DND-41 (cell line): ENCODE results near the gene PDZRN3.

Experiments
- ATAC-seq: fragments of 200-7000 bp; cut with Tn5 transposase; 3 replicates; pipeline ENCODE4 v1.9.1; 2021; ENCODE audit warnings: low read depth; ENCODE audit not compliant: insufficient read depth
- DNase-seq: peaks from one replicate; pipeline ENCODE4 v3.0.0-alpha.2; 2020
- H2AFZ ChIP-seq: 2 replicates; pipeline ENCODE4 v1.6.0; 2012; ENCODE audit warnings: low read depth, low read length
- H3K27ac ChIP-seq: 2 replicates; pipeline ENCODE4 v1.5.1; 2012; ENCODE audit warnings: low read length, inconsistent platforms
- H3K27me3 ChIP-seq: fragments of 200-600 bp; sonication (generic); 2 replicates; pipeline ENCODE4 v1.6.0; 2012; ENCODE audit warnings: low read length, mild to moderate bottlenecking, inconsistent platforms; ENCODE audit not compliant: insufficient read depth, poor library complexity
- H3K36me3 ChIP-seq: 2 replicates; pipeline ENCODE4 v1.5.1; 2012; ENCODE audit warnings: low read length, inconsistent platforms; ENCODE audit not compliant: insufficient read depth
- H3K4me1 ChIP-seq: 2 replicates; pipeline ENCODE4 v1.5.1; 2012; ENCODE audit warnings: mild to moderate bottlenecking, low read length; ENCODE audit not compliant: insufficient read depth
- H3K4me2 ChIP-seq: 2 replicates; pipeline ENCODE4 v1.6.0; 2012; ENCODE audit warnings: mild to moderate bottlenecking, moderate library complexity, low read length, inconsistent platforms; ENCODE audit not compliant: insufficient read depth
- H3K4me3 ChIP-seq, 2 experiments: fragments of 200-600 bp in 1 of 2; shearing (Covaris generic) in 1 of 2; 2 replicates each; pipeline ENCODE4 v1.5.1; 2012 to 2016; ENCODE audit warnings: inconsistent platforms in 2 of 2, low read length in 2 of 2, mild to moderate bottlenecking in 2 of 2, low read depth in 1 of 2, moderate library complexity in 1 of 2
- H3K79me2 ChIP-seq: 2 replicates; pipeline ENCODE4 v1.6.0; 2012; ENCODE audit warnings: low read length, inconsistent platforms; ENCODE audit not compliant: insufficient read depth
- H3K9ac ChIP-seq: 2 replicates; pipeline ENCODE4 v1.6.0; 2012; ENCODE audit warnings: low read depth, mild to moderate bottlenecking, inconsistent platforms, low read length, moderate library complexity
- H3K9me3 ChIP-seq: 2 replicates; pipeline ENCODE4 v1.5.1; 2012; ENCODE audit warnings: low read length, moderate library complexity, mild to moderate bottlenecking, inconsistent platforms; ENCODE audit not compliant: insufficient read depth, severe bottlenecking
- H4K20me1 ChIP-seq: 2 replicates; pipeline ENCODE4 v1.6.0; 2012; ENCODE audit warnings: low read length; ENCODE audit not compliant: insufficient read depth
- CTCF ChIP-seq: IDR thresholded peaks from 2 replicates; pipeline ENCODE4 v1.5.1; 2012; ENCODE audit warnings: borderline replicate concordance, low read length, moderate library complexity, mild to moderate bottlenecking; ENCODE audit not compliant: poor library complexity, severe bottlenecking; ENCODE audit errors: extremely low read depth
- EZH2 ChIP-seq: IDR thresholded peaks from 3 replicates; pipeline ENCODE4 v1.6.1; 2012; ENCODE audit warnings: borderline replicate concordance, low read depth, mild to moderate bottlenecking, moderate library complexity, low read length, inconsistent platforms; ENCODE audit not compliant: severe bottlenecking

Gene PDZRN3

GRCh38 chr3:73497646-73498406, 126.9 kb downstream of the PDZRN3 start:
- Histone ChIP-seq H3K36me3 (no peaks in the 10 kb centered on the region), H3K4me2 (no peak overlapping the region), H4K20me1 (no peaks in the 10 kb centered on the region), H3K4me1 (no peaks in the 10 kb centered on the region), H2AFZ (no peak overlapping the region), H3K27ac (no peak overlapping the region), H3K27me3 (peaks cover 8% of the 10 kb centered on the region), H3K79me2 (no peaks in the 10 kb centered on the region), H3K4me3 (no peak overlapping the region), H3K9me3 (no peaks in the 10 kb centered on the region), H3K9ac (no peak overlapping the region)
- no peak for ATAC-seq
- TF ChIP-seq EZH2 (no peak), CTCF (no peak)
- no peak for DNase-seq

GRCh38 chr3:73493543-73494308, 131.0 kb downstream of the PDZRN3 start:
- ATAC-seq = no peak
- Histone ChIP-seq H4K20me1 (no peaks in the 10 kb centered on the region), H3K4me3 (no peak overlapping the region), H3K36me3 (no peaks in the 10 kb centered on the region), H3K27ac (no peak overlapping the region), H3K4me2 (no peak overlapping the region), H3K9ac (no peak overlapping the region), H3K27me3 (peaks cover 4% of the 10 kb centered on the region), H3K4me1 (no peaks in the 10 kb centered on the region), H3K9me3 (no peaks in the 10 kb centered on the region), H2AFZ (no peak overlapping the region), H3K79me2 (no peaks in the 10 kb centered on the region)
- TF ChIP-seq CTCF (no peak), EZH2 (no peak)
- no peak for DNase-seq

GRCh38 chr3:73492186-73492585, 132.6 kb downstream of the PDZRN3 start:
- Histone ChIP-seq H3K9ac (no peak overlapping the region), H3K4me2 (no peak overlapping the region), H3K4me1 (no peaks in the 10 kb centered on the region), H3K9me3 (no peaks in the 10 kb centered on the region), H3K27ac (no peak overlapping the region), H3K36me3 (no peaks in the 10 kb centered on the region), H3K27me3 (peaks cover 7% of the 10 kb centered on the region), H2AFZ (no peak overlapping the region), H3K4me3 (no peak overlapping the region), H3K79me2 (no peaks in the 10 kb centered on the region), H4K20me1 (no peaks in the 10 kb centered on the region)
- ATAC-seq = no peak
- TF ChIP-seq EZH2 (no peak), CTCF (no peak)
- DNase-seq = no peak
